Esophagus mucosa (tissue), 1 donor: ENCODE measurements around the gene HIVEP2. TPM values are rescaled to one million over a fixed set of nuclear protein-coding genes. Genes with fewer than 3 reads are reported as not detected.

ENCODE experiments used
- ATAC-seq: fragments of 200-7000 bp; cut with Tn5 transposase; one replicate; pipeline ENCODE4 v1.9.1; 2020
- total RNA-seq: library from RNA; stranded (reverse); gene quantifications from one replicate; pipeline ENCODE4 v1.2.4, GENCODE V29; 2023
- donor health status: DM: yes; HTN: yes; CAD: no.

The HIVEP2 gene
- total RNA-seq, 1 donor from 2014 or later = 12.2 TPM

DNA sequence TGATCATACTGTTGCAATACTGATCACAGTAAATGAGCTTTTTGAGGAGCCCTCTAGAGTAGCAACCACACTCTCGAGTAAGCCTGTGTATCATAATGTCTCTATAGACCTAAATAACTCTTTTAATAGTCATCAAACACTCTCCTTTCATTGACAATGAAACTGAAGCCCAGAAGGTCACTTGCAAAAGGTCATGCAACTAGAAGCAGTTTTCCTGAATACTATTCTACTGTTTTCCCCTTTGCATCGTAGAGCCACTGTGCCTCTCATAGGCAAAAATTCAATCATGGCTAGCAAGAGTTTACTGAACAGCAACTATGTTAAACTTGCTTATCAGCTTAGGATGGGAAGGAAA, 105.3 kb downstream of the HIVEP2 start:
- no peak for ATAC-seq

DNA sequence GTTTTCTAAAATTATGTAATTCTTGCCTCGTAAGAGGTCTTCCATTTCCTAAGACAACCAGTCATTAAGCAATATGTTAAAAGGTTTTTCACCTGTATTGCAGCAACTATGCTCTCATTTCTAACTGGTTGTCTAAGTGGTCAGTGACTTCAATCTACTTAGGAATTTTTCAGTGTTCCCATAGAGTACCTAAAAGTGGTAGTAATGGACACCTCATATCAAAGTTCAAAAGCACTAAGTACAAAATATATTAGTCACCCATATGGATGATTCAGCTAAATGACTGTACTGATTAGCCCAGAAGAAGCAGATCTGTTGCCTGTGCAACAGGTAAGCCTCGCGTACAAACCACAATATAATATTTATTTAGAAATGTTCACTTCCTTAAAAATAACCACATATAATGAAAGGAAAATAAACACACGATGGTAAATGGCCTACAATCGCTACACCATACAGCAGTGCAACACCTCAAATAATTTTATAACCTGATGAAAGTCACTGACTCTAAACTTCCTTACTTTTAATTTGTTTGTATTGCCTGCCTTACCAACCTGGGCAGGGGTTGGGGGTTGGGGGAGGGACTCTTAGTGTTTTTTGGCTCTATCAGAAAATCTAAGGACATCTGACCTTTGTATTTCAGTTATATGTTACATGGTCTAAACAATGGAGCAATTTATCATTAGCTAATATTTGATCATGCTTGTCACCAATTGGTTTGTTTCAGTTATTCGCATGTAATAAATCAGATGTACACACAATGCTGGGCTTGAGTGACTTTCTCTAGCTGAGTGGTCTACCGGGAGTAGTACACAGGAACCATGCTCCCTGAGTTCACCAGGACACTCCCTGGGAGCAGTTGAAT, 105.9 kb downstream of the HIVEP2 start:
- ATAC-seq = peak; percentile 90

GRCh38 chr6:142835787-142836535, 109.0 kb downstream of the HIVEP2 start:
- no peak for ATAC-seq

- peak; percentile 46 for ATAC-seq
Measured at GRCh38 chr6:142834853-142835252, 110.1 kb downstream of the HIVEP2 start.

- no peak for ATAC-seq
Measured at GRCh38 chr6:142833798-142834197, 111.2 kb downstream of the HIVEP2 start.

DNA sequence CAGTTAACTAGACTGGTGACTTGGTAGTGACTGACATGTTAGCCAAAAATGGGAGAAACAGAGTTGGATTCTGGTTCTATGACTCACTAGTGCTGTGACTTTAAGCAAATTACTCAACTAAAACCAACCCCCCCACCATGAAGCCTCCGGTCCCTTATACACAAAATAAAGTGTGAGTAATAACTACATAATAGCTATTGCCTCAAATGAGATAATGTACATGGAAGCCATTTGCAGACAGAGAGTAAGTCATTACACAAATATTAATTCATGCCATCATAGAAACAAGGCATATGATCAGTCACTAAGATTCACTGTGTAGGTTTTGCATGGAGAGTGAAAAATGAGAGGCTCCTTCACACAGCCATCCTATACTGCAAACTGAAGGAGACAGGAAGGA, 111.9 kb downstream of the HIVEP2 start:
- peak; percentile 83 for ATAC-seq

GRCh38 chr6:142830807-142831206, 114.2 kb downstream of the HIVEP2 start:
- no peak for ATAC-seq

DNA sequence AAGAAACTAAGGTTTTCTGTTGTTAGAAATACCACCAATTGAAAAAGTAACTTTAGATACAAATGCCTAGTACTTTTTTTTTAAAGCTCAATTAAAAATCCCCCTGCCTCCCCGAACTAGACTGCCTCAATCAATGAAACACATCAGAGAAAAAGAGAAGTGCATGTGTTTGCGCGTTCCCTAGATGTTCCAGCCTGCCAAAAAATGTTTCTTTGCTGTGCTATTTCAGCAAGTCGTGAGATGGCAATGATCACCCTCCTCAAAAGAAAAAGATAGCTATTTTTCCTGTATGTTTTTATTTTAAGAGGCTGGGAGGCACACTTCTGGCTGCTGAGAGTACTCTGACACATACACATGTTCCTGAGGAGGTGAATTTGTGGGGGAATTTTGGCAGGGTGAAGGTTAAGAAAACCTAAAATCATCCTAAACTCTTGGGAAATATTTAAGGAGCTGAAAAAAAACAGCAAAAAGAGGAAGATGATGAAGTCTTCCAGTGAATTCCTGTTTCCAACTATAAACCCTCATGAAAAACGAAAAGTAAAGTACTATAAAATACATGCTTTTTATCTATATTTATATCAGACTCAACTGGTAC, 114.8 kb downstream of the HIVEP2 start:
- ATAC-seq = no peak

DNA sequence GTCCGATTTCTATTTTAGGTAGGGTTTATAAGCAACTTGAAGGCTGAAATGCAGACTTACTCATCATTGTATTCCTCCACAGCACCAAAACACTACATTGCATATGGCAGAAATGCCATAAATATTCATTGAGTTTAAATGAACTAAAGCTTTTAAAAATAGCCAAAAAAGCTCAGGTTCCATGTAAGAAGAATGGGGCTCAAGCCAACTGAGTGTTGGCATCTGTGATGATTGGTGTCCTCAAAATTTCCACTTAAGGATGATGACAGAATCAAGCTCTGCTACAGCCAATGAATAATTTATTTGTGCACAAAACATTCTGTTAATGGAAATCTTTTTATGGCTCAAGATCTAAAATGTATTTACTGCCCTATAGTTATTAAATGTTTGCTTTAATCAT, 115.4 kb downstream of the HIVEP2 start:
- ATAC-seq = no peak

- ATAC-seq = no peak
Measured at GRCh38 chr6:142827991-142828390, 117.0 kb downstream of the HIVEP2 start.

GRCh38 chr6:142827369-142827768, 117.6 kb downstream of the HIVEP2 start:
- ATAC-seq = peak; percentile 73

DNA sequence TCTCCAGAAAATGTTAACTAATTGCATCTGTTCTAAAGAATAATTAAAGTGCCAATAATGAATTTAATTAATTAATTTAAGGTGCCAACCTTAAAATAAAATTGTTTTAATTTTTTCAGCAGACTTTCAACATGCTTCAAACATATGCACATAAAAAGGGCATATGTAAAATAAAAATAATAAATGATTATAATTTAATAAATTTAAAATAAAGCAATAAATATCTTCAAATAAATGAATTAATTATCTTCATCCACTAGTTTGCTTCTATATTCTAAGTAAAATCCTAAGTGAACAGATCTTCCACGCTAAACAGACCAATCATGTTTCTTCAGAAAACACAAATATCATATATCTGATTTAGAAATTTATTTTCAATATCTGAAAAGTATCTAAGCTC, 119.2 kb downstream of the HIVEP2 start:
- no peak for ATAC-seq

GRCh38 chr6:142824426-142824825, 120.5 kb downstream of the HIVEP2 start:
- no peak for ATAC-seq

DNA sequence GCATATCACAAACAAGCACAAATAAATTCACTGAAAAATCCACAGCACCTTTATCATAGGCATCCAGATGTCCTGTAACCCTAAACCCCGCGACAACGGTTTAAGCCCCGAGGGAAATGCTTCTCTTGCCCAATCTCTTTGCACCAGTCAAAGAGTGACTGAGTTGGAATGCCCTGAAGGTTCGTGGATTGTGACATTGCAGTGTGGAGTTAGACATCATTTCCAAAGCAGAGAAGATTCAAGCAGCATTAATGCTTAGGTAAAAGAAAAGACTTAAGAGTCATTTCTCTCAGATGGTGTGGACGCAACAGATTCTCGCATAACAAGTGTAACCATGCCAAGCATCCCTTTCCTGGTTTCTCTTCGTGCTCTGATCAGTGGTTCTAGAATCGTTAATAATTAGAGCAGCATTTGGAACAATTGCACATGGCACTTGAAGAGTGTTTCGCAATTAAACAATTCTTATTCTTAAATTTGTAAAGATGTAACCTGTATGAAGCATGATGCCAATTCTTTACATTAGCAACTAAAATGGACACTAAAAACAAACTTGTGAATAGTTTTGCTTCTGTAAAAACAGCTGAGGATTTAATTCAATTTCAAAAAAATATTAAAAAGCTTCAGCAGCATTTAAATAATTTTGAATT, 121.6 kb downstream of the HIVEP2 start:
- no peak for ATAC-seq

- no peak for ATAC-seq
Measured at GRCh38 chr6:142822842-142823241, 122.1 kb downstream of the HIVEP2 start.

- no peak for ATAC-seq
Measured at GRCh38 chr6:142822383-142822782, 122.6 kb downstream of the HIVEP2 start.

DNA sequence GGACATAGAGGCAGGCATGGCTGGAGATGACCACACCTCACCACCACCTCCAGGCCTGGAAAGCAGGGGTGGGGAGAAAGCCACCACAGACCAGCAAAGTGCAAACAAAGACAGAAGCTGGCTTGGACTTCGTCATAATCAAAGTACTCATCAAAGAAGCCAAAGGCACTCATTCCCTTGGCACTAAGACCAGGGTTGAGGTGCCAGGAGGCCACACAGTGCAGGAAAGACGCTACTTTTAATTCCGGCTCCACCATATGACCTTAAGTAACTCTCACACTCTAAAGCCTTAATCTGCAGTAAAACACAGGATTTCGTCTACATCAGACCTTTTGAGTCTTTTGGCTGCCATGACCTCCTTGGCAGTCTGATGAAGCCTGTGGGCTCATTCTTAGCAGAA, 123.1 kb downstream of the HIVEP2 start:
- peak; percentile 28 for ATAC-seq

GRCh38 chr6:142821164-142821716, 123.7 kb downstream of the HIVEP2 start:
- ATAC-seq = no peak

- ATAC-seq = no peak
Measured at GRCh38 chr6:142820338-142821051, 124.5 kb downstream of the HIVEP2 start.

- ATAC-seq = peak; percentile 54
Measured at GRCh38 chr6:142819603-142820337, 125.2 kb downstream of the HIVEP2 start.

DNA sequence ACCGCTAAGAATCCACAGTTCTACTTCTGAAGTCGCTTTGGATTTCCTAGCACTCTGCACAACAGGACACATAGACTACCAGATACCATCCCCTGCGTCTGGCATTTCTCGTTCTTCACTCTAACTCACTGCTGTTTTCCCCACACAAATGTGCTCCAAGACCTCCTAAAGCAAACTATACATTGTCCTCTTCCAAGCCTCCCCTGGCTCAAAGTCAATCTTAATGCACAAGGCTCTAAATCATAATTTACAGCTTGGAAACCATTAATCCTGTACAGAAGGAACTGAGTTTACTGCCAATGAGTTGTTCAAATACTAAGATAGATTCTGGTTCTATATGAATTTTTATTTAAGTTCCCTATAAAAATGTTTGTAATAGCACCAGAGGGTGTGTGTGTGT, 128.5 kb downstream of the HIVEP2 start:
- ATAC-seq = no peak
